CD4-positive, alpha-beta T cell (primary cell): Measurements from ENCODE around the gene INPP4A. TPM values are rescaled to one million over a fixed set of nuclear protein-coding genes. Genes with fewer than 3 reads are reported as not detected.

Source experiments
- ATAC-seq: fragments of 200-7000 bp; cut with Tn5 transposase; one replicate; pipeline ENCODE4 v1.10.0; 2022; ENCODE audit warnings: mild to moderate bottlenecking; ENCODE audit not compliant: poor library complexity
- CTCF ChIA-PET: fragments of 350-600 bp; sonication (Branson Sonifier 250); formaldehyde crosslinking; loops from one replicate; lab custom pipeline; 2021; ENCODE audit warnings: antibody characterized with exemption, inconsistent platforms; lab: Charles Lee
- POLR2A ChIA-PET: fragments of 350-600 bp; sonication (Branson Sonifier 250); formaldehyde crosslinking; loops from one replicate; lab custom pipeline; 2021; ENCODE audit warnings: antibody characterized with exemption, inconsistent platforms; lab: Charles Lee
- DNase-seq, 14 experiments: peaks; one replicate each; pipeline ENCODE4 v3.0.0-alpha.2; 2013 to 2020; ENCODE audit warnings: mixed read lengths in 2 of 14
- H3K27ac ChIP-seq, 2 donors: one replicate each; pipeline versions ENCODE4 v1.5.1 to v1.7.0; 2013; ENCODE audit warnings: low read length in 2 of 2, low read depth in 1 of 2, mild to moderate bottlenecking in 1 of 2
- H3K27me3 ChIP-seq, 2 experiments: 1 replicate in 1 of 2; 2 replicates in 1 of 2; pipeline versions ENCODE4 v1.6.1 to v1.7.0; 2013; ENCODE audit warnings: low read length in 2 of 2, control low read depth in 1 of 2, mild to moderate bottlenecking in 1 of 2, moderate library complexity in 1 of 2; ENCODE audit not compliant: insufficient read depth in 2 of 2, control insufficient read depth in 1 of 2
- H3K36me3 ChIP-seq: one replicate; pipeline ENCODE4 v1.6.1; 2013; ENCODE audit warnings: low read length, control low read depth; ENCODE audit not compliant: insufficient read depth
- H3K4me1 ChIP-seq: one replicate; pipeline ENCODE4 v1.6.1; 2013; ENCODE audit warnings: low read length, control low read depth; ENCODE audit not compliant: insufficient read depth
- H3K4me3 ChIP-seq: one replicate; pipeline ENCODE4 v1.5.1; 2013; ENCODE audit warnings: mild to moderate bottlenecking, low read length, moderate library complexity
- H3K9me3 ChIP-seq, 2 experiments: 1 replicate in 1 of 2; 2 replicates in 1 of 2; pipeline versions ENCODE4 v1.6.1 to v1.7.0; 2013; ENCODE audit warnings: low read length in 2 of 2, mild to moderate bottlenecking in 2 of 2, control low read depth in 1 of 2, moderate library complexity in 1 of 2; ENCODE audit not compliant: control insufficient read depth in 1 of 2, insufficient read depth in 1 of 2
- H3K27ac Mint-ChIP-seq: one replicate; pipeline ENCODE4 v1.8.0; 2020; ENCODE audit warnings: mixed read lengths
- H3K27me3 Mint-ChIP-seq: one replicate; pipeline ENCODE4 v1.8.0; 2021; ENCODE audit warnings: mixed read lengths
- H3K36me3 Mint-ChIP-seq: one replicate; pipeline ENCODE4 v1.8.0; 2021; ENCODE audit warnings: low read depth, mixed read lengths
- H3K4me1 Mint-ChIP-seq: one replicate; pipeline ENCODE4 v1.8.0; 2021; ENCODE audit warnings: low read depth, mixed read lengths
- H3K4me3 Mint-ChIP-seq: one replicate; pipeline ENCODE4 v1.8.0; 2020; ENCODE audit warnings: mild to moderate bottlenecking, mixed read lengths
- H3K9me3 Mint-ChIP-seq: one replicate; pipeline ENCODE4 v1.8.0; 2020; ENCODE audit warnings: mixed read lengths
- intact Hi-C, 2 experiments: fragments of 100-400 bp; cut with DNase I in 1 of 2; cut with micrococcal nuclease in 1 of 2; formaldehyde crosslinking; loops; one replicate each; pipeline versions ENCODE4 v1.15.1 to v1.9.0; 2023 to 2025; cut with DNase I, micrococcal nuclease
- total RNA-seq, 174 experiments: library from RNA in 2 of 174; stranded (reverse) in 2 of 174; gene quantifications; one replicate each; pipeline ENCODE4 v1.2.3 and lab custom pipeline; 2021 to 2026
- TF ChIP-seq, protein P1 (sequence below): fragments of 200-600 bp; IDR thresholded peaks from one replicate; pipeline ENCODE4 v1.8.0; 2022; ENCODE audit warnings: antibody characterized with exemption, mild to moderate bottlenecking

Gene INPP4A
- total RNA-seq, 2 experiments from 2014 or later = 86.4 to 89.2 TPM

- peaks cover 4% of the 10 kb centered on the region for H3K36me3 ChIP-seq
- POLR2A ChIA-PET = no interaction called here
- Mint-ChIP-seq H3K27me3 (no peaks in the 10 kb centered on the region), H3K4me1 (peaks cover 85% of the 10 kb centered on the region), H3K27ac (peak overlapping the region; percentile 83), H3K9me3 (no peaks in the 10 kb centered on the region), H3K36me3 (peaks cover 27% of the 10 kb centered on the region), H3K4me3 (no peak overlapping the region)
- TF ChIP-seq, protein P1, sequence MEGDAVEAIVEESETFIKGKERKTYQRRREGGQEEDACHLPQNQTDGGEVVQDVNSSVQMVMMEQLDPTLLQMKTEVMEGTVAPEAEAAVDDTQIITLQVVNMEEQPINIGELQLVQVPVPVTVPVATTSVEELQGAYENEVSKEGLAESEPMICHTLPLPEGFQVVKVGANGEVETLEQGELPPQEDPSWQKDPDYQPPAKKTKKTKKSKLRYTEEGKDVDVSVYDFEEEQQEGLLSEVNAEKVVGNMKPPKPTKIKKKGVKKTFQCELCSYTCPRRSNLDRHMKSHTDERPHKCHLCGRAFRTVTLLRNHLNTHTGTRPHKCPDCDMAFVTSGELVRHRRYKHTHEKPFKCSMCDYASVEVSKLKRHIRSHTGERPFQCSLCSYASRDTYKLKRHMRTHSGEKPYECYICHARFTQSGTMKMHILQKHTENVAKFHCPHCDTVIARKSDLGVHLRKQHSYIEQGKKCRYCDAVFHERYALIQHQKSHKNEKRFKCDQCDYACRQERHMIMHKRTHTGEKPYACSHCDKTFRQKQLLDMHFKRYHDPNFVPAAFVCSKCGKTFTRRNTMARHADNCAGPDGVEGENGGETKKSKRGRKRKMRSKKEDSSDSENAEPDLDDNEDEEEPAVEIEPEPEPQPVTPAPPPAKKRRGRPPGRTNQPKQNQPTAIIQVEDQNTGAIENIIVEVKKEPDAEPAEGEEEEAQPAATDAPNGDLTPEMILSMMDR = no peak
- ATAC-seq = no peak
- no peaks in the 10 kb centered on the region for H3K9me3 ChIP-seq
- no peak overlapping the region for H3K4me3 ChIP-seq
- intact Hi-C loops = loop anchor here in 1 of 2 experiments (5.0 kb wide), 1 partner anchor 33 kb away; no protein-coding TSS in a partner anchor
- no peaks in the 10 kb centered on the region for H3K27me3 ChIP-seq
- H3K27ac ChIP-seq = no peak overlapping the region
- peaks cover 68% of the 10 kb centered on the region for H3K4me1 ChIP-seq
- CTCF ChIA-PET = interaction anchor here (0.7 to 2.3 kb wide), 2 partner anchors 24 to 102 kb away, joined by 3 to 7 read pairs; no protein-coding TSS in a partner anchor
- DNase-seq = no peak
These were observed 70.2 kb downstream of the INPP4A start for GRCh38 chr2:98514879-98515249.

GRCh38 chr2:98515250-98515991, 70.8 kb downstream of the INPP4A start:
- intact Hi-C loops = loop anchor here in 1 of 2 experiments (5.0 kb wide), 1 partner anchor 33 kb away; no protein-coding TSS in a partner anchor
- Histone ChIP-seq H3K4me1 (peaks cover 62% of the 10 kb centered on the region), H3K9me3 (no peaks in the 10 kb centered on the region), H3K36me3 (peaks cover 9% of the 10 kb centered on the region), H3K27ac (no peak overlapping the region), H3K27me3 (no peaks in the 10 kb centered on the region), H3K4me3 (no peak overlapping the region)
- Mint-ChIP-seq H3K4me3 (no peak overlapping the region), H3K4me1 (peaks cover 80% of the 10 kb centered on the region), H3K27me3 (no peaks in the 10 kb centered on the region), H3K9me3 (no peaks in the 10 kb centered on the region), H3K36me3 (peaks cover 27% of the 10 kb centered on the region), H3K27ac (peak overlapping the region; percentile 83)
- ChIA-PET CTCF (interaction anchor here (0.7 to 2.3 kb wide), 4 partner anchors 23 to 103 kb away, joined by 3 to 7 read pairs (median 4); no protein-coding TSS in a partner anchor), POLR2A (interaction anchor here (1.2 kb wide), 1 partner anchor 51 kb away, joined by 3 read pairs; no protein-coding TSS in a partner anchor)
- ATAC-seq (peak; percentile 41), DNase-seq (peak in 1 of 14 experiments; percentile 27)
- TF ChIP-seq, protein P1 = no peak

DNA sequence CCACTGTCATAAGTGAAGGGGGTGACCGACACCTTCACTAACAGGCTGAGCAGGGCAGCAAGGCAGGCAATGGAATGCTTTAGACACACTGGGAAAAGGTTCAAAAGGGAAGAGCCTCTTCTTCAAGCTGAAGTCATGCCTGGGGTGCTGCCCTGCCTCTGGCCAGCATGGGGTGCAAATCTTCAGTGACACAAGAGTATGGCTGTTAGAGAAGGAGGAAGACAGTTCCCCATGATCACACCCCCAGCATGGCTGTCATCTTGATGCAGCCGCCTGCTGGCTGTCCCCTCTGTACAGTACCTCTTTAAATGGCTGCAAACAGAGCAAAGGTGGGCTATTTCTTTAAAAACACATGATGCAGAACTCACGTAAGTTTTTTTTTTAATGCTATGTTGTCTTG, 71.9 kb downstream of the INPP4A start:
- Mint-ChIP-seq H3K4me1 (peaks cover 73% of the 10 kb centered on the region), H3K4me3 (no peak overlapping the region), H3K27ac (peak overlapping the region; percentile 61), H3K36me3 (peaks cover 33% of the 10 kb centered on the region), H3K27me3 (no peaks in the 10 kb centered on the region), H3K9me3 (no peaks in the 10 kb centered on the region)
- DNase-seq (no peak), ATAC-seq (no peak)
- H3K9me3 ChIP-seq = no peaks in the 10 kb centered on the region
- ChIA-PET CTCF (interaction anchor here (1.1 to 2.0 kb wide), 3 partner anchors 52 to 104 kb away, joined by 3 to 6 read pairs (median 5); no protein-coding TSS in a partner anchor), POLR2A (interaction anchor here (1.2 kb wide), 1 partner anchor 52 kb away, joined by 3 read pairs; no protein-coding TSS in a partner anchor)
- TF ChIP-seq, protein P1 = no peak
- intact Hi-C loops = loop anchor here in 1 of 2 experiments (5.0 kb wide), 1 partner anchor 34 kb away; no protein-coding TSS in a partner anchor
- no peak overlapping the region for H3K27ac ChIP-seq
- no peaks in the 10 kb centered on the region for H3K27me3 ChIP-seq
- H3K36me3 ChIP-seq = peaks cover 21% of the 10 kb centered on the region
- peaks cover 57% of the 10 kb centered on the region for H3K4me1 ChIP-seq
- no peak overlapping the region for H3K4me3 ChIP-seq
